Small intestine (tissue), 7 donors: Measurements from ENCODE around the gene HEXB. TPM values are rescaled to one million over a fixed set of nuclear protein-coding genes. Genes with fewer than 3 reads are reported as not detected.
A peak's percentile ranks its signal among the peaks of the same experiment; 100 is the strongest.

Source experiments
- DNase-seq, 2 donors: peaks; one replicate each; pipeline versions ENCODE4 v3.0.0 to v3.0.0-alpha.2; 2013
- FAIRE-seq: peaks from 2 replicates; lab custom pipeline; 2012; peaks lifted over from hg19 to GRCh38; lab: Jason Lieb, UNC
- H3K27ac ChIP-seq, 3 donors: one replicate each; pipeline ENCODE4 v1.5.1; 2013; ENCODE audit warnings: low read length in 2 of 3, mild to moderate bottlenecking in 2 of 3, control low read depth in 1 of 3, inconsistent platforms in 1 of 3, low read depth in 1 of 3, moderate library complexity in 1 of 3
- H3K27me3 ChIP-seq, 3 donors: one replicate each; pipeline ENCODE4 v1.6.1; 2013; ENCODE audit warnings: low read length in 3 of 3, inconsistent platforms in 1 of 3; ENCODE audit not compliant: control insufficient read depth in 3 of 3, insufficient read depth in 3 of 3
- H3K36me3 ChIP-seq, 3 donors: one replicate each; pipeline ENCODE4 v1.6.1; 2013; ENCODE audit warnings: low read length in 3 of 3, inconsistent platforms in 1 of 3, low read depth in 1 of 3, mild to moderate bottlenecking in 1 of 3, moderate library complexity in 1 of 3; ENCODE audit not compliant: control insufficient read depth in 3 of 3, insufficient read depth in 2 of 3
- H3K4me1 ChIP-seq, 3 donors: one replicate each; pipeline ENCODE4 v1.6.1; 2013; ENCODE audit warnings: low read length in 2 of 3, inconsistent platforms in 1 of 3, low read depth in 1 of 3, mild to moderate bottlenecking in 1 of 3, moderate library complexity in 1 of 3; ENCODE audit not compliant: control insufficient read depth in 3 of 3, insufficient read depth in 2 of 3
- H3K4me3 ChIP-seq, 3 donors: one replicate each; pipeline ENCODE4 v1.5.1; 2013; ENCODE audit warnings: low read length in 3 of 3, control low read depth in 1 of 3, inconsistent platforms in 1 of 3, low read depth in 1 of 3, mild to moderate bottlenecking in 1 of 3, moderate library complexity in 1 of 3
- H3K9me3 ChIP-seq, 2 donors: one replicate each; pipeline ENCODE4 v1.6.1; 2013; ENCODE audit warnings: low read depth in 1 of 2, low read length in 1 of 2; ENCODE audit not compliant: control insufficient read depth in 2 of 2, insufficient read depth in 1 of 2
- WGBS, 3 donors: extraction: QIAGEN DNeasy Blood & Tissue Kit; methylation state at CpG; one replicate each; pipeline ENCODE4 v1.1.7; 2013; 5-methylcytosine and 5-hydroxymethylcytosine counted together
- polyA plus RNA-seq, 4 donors: library from polyadenylated mRNA; stranded (reverse) in 3 of 4; unstranded in 1 of 4; fragments of 200-250 nt in 3 of 4; fragments of 120-200 nt in 1 of 4; gene quantifications; one replicate each; pipeline versions ENCODE4 v1.2.1 to v1.2.3, GENCODE V29; 2013
- donor health status: healthy with polysubstance abuse.
- donor health status: control.
- donor health status: control.
- donor health status: Bipolar disorder and iron deficiency.
- donor health status: healthy.

HEXB gene
- polyA plus RNA-seq, 4 donors: 63.5 to 582 (median 112) TPM

DNA sequence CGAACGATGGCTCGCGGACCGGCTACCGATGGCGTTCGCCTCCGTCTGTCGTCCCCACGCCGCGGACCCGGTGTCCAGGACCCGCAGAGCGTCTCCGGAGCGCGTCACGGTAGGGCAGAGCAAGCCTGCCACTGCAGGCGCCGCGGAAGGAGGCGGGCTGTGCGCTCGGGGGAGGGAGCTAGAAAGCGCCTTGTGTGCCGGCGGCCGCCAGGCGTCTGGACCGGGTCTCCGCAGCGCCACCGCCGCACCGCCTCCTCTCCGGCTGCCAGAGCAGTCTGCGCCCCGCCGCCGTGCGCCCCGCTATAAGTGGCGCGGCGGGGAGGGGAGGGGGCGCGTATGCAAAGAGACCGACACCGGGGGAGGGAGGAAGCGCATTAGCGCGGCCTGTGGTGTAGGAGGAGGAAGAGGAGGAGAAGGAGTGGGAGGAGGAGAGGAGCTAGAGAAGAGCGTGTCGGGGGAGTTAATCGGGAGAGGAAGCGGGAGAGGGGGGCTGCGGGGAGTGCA, 44.5 kb upstream of the HEXB start, which contains the start of gene ENC1:
Gene ENC1, minus strand, starts transcription at position 279 of the 504 bp plus-strand sequence. CDS start 4,243 bp downstream, outside the sequence.
- DNase-seq (peak; percentile 88 to 96), FAIRE-seq (no peak)
- H3K4me3 ChIP-seq: peak within 1 kb of the TSS; percentile 68 to 74 (median 74)
- H3K27me3 ChIP-seq: no peaks in the 10 kb centered on the region
- H3K36me3 ChIP-seq: peaks cover 0 to 12% (median 0%) of the 10 kb centered on the region in 3 donors
- H3K27ac ChIP-seq: peak within 1 kb of the TSS; percentile 91 to 97 (median 96)
- 0 to 1% (median 0%) methylated on average over 41 to 59 of the region's 59 CpGs for WGBS, 3 donors
- peaks cover 2 to 35% (median 8%) of the 10 kb centered on the region in 3 donors for H3K4me1 ChIP-seq
- no peaks in the 10 kb centered on the region for H3K9me3 ChIP-seq

DNA sequence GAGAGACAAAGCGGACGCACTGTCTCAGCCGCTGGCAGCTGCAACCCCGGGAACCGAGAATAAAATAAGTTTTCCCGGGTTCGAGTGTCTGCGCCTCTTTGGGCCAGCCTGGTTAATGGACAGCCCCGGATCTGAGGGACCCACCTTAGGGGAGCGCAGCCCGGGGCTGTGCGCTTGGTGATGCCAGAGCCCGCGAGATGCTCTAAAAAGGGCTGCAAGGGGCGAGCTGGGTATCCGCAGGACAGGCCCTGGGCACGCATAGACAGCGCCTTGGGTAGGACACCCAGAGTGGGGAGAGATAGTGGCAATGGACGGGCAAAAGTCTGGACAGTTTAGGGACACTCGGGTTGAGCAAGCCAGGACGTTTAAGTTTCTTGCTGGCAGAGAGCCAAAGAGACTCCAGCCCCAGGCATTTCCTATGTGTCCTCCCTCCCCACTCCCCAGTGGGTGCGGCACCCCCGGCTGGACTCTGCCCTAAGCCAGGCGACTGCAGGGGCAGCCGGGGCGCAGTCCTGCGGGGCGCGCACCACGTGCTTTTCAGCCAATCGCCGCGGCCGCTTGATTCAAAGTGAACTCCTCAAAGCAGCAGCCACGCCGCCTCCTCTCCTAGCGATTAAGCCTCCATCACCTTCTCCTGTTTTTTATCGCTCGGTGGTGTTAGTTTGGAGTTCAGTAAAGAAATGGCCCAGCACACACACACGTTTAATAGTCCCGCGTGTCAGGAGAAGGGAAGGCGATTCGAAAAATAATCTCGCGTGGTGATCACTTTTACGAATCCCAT, 43.9 kb upstream of the HEXB start:
- peaks cover 0 to 28% (median 8%) of the 10 kb centered on the region in 3 donors for H3K4me1 ChIP-seq
- peak overlapping the region; percentile 91 to 97 (median 96) for H3K27ac ChIP-seq
- no peaks in the 10 kb centered on the region for H3K27me3 ChIP-seq
- 0 to 1% (median 0%) methylated on average over 47 of the region's 47 CpGs for WGBS, 3 donors
- H3K36me3 ChIP-seq: peaks cover 0 to 6% (median 0%) of the 10 kb centered on the region in 3 donors
- DNase-seq: peak; percentile 98 to 99
- H3K9me3 ChIP-seq: no peaks in the 10 kb centered on the region
- FAIRE-seq: no peak
- peak overlapping the region; percentile 19 to 74 (median 68) for H3K4me3 ChIP-seq

DNA sequence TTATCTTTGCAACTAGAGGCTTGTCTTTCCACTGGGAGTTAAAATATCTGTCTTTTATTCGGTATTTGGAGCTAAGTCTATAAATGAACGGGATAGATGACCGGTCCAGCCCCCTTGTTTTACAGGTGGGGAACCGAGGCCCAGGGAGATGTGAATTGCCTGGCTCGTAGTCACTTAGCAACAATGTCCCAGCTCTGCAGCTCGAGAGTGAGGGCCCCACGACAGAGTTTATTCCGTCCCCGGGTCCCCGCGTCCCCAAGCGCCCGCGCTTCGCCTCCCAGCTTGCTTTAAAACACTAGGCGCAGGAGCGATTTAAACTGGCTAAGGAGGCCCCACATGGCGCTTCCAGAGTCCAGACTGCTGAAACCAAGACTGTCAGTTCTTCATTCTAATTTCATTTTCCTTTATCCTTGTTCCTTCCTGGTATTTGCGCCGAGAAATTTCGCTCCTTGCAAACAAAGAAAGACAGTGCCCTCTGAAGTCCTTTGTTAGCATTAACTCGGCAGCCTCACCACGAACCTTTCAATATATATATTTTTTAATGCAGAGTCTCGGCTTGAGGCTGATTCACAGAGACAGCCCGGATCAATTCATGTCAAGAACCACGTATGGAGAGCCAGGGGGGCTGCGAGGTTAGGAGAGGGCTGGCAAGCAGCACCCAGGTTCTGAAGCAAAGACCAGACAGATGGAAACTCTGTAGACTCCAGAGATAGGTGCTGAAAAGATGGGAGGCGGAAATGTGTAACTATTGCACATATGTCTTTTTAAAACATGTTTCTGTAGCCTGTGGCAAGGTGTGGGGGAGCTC, 43.1 kb upstream of the HEXB start:
- WGBS, 3 donors: 5 to 7% (median 6%) methylated on average over 28 of the region's 28 CpGs
- DNase-seq (peak; percentile 88 to 90), FAIRE-seq (no peak)
- peaks cover 0 to 3% (median 0%) of the 10 kb centered on the region in 3 donors for H3K36me3 ChIP-seq
- peaks cover 0 to 23% (median 8%) of the 10 kb centered on the region in 3 donors for H3K4me1 ChIP-seq
- no peaks in the 10 kb centered on the region for H3K9me3 ChIP-seq
- H3K27ac ChIP-seq: peak overlapping the region; percentile 82 to 97 (median 96)
- peak overlapping the region in 2 of 3 donors; percentile 68 to 74 for H3K4me3 ChIP-seq
- no peaks in the 10 kb centered on the region for H3K27me3 ChIP-seq

DNA sequence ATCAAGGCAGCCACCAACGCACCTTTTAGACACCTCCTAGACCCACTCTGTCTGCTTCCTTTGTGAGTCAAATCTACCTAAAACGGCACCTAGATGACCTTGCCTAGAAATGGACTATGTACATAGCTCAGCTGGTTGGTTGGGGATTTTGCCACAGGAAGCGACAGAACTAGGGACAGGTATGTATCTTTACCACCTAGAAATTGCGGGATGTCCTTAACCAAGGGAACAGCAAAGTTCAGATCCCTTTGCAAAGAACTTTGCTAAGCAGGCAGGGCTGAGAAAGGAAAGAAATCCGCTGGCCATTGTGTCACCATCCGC, 42.5 kb upstream of the HEXB start:
- no peaks in the 10 kb centered on the region for H3K9me3 ChIP-seq
- peaks cover 0 to 20% (median 4%) of the 10 kb centered on the region in 3 donors for H3K4me1 ChIP-seq
- 58 to 70% (median 62%) methylated on average over 6 of the region's 6 CpGs for WGBS, 3 donors
- peak overlapping the region in 2 of 3 donors; percentile 96 to 97 for H3K27ac ChIP-seq
- H3K27me3 ChIP-seq: no peaks in the 10 kb centered on the region
- H3K4me3 ChIP-seq: no peak overlapping the region
- no peak for FAIRE-seq
- H3K36me3 ChIP-seq: no peaks in the 10 kb centered on the region
- DNase-seq: peak in 1 of 2 donors; percentile 47

DNA sequence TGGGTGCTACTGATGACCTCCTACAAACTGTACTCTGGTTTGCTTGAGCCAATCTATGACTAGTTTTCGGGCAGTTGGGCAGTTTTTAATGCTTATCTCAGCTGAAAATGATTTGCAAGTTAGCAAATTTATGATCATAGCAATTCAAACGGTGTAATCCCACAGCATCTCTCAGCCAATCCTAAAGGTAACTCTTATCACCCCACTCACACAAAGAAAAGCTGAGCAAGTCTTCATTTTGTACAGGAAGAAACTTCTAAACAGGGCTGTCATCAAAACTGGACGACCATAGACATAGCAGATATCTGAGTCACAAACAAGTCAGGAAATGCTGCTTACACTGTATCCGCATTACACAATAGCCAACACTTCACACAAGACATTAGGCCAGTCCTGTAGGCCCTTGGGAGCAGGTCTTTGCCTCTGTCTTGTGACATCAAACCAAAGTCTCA, 41.9 kb upstream of the HEXB start:
- FAIRE-seq (no peak), DNase-seq (peak in 1 of 2 donors; percentile 86)
- Histone ChIP-seq H3K27me3 (no peaks in the 10 kb centered on the region), H3K36me3 (no peaks in the 10 kb centered on the region), H3K4me3 (no peak overlapping the region), H3K4me1 (peaks cover 0 to 20% (median 3%) of the 10 kb centered on the region in 3 donors), H3K27ac (peak overlapping the region in 2 of 3 donors; percentile 63 to 97), H3K9me3 (no peaks in the 10 kb centered on the region)
- 43 to 58% (median 54%) methylated on average over 4 of the region's 4 CpGs for WGBS, 3 donors

DNA sequence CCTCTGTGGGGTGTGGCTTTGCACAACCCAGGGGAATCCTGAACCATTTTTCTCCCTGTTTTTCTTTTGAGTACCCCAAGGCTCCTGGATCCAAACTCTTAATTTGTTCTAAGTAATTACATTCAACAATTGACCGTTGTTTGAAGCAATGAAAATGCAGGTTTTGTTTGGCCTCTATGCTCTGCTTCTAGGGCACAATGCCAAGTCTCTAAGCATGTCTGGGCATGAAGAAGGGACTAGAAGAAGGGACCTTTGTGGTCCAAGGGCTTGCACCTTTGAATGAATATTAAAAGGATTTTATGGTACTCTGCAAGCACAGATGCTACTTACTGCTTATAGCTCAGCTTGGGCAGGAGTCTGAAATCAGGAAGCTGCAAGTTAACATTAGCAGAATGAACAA, 37.9 kb upstream of the HEXB start:
- no peaks in the 10 kb centered on the region for H3K36me3 ChIP-seq

DNA sequence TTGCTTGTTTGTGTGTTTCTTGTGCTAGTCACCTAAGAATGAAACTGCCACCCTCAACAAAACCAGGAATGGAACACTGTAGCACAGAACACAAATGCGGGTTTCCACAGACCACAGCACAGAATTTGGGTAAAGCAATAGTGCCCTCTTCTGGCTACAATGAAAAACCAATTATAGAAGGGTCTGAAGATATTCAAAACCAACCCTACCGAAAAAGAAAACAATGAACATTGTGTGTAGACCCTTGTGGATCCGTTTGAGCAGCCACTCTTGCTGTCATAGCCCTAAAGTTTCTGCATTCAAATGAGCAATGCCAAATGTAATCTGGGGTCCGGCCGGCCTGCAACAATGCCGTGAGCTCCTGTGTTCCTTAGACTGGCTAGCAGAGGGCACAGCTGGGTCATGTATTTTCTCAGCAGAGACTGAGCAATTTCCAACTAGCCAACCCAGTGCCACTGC, 36.2 kb upstream of the HEXB start:
- 10 to 21% (median 12%) methylated on average over 6 of the region's 6 CpGs for WGBS, 3 donors
- peaks cover 0 to 8% (median 0%) of the 10 kb centered on the region in 3 donors for H3K4me1 ChIP-seq
- no peaks in the 10 kb centered on the region for H3K9me3 ChIP-seq
- no peaks in the 10 kb centered on the region for H3K27me3 ChIP-seq
- H3K27ac ChIP-seq: no peak overlapping the region
- peak; percentile 64 to 77 for DNase-seq
- FAIRE-seq: peak; percentile 33
- H3K4me3 ChIP-seq: no peak overlapping the region
- no peaks in the 10 kb centered on the region for H3K36me3 ChIP-seq

More for the DNA sequence above, 37.9 kb upstream of the HEXB start:
- H3K4me3 ChIP-seq: no peak overlapping the region
- DNase-seq (no peak), FAIRE-seq (no peak)
- peaks cover 0 to 24% (median 0%) of the 10 kb centered on the region in 3 donors for H3K4me1 ChIP-seq
- no peaks in the 10 kb centered on the region for H3K9me3 ChIP-seq
- no peaks in the 10 kb centered on the region for H3K27me3 ChIP-seq
- WGBS, 3 donors: 28 to 53% (median 38%) methylated on average over 1 of the region's 1 CpG
- H3K27ac ChIP-seq: no peak overlapping the region
